Activated T-helper 1 cell treated with anti-CD3 and anti-CD28 coated beads, Interleukin-2, amount 50 U/mL, for 16 hours (primary cell): Measurements from ENCODE around the gene RNF43.

ENCODE experiments used
- DNase-seq, 2 donors: peaks; one replicate each; pipeline ENCODE4 v3.0.0-alpha.2; 2020; ENCODE audit warnings: low read depth in 1 of 2, low spot score in 1 of 2

Gene RNF43

DNA sequence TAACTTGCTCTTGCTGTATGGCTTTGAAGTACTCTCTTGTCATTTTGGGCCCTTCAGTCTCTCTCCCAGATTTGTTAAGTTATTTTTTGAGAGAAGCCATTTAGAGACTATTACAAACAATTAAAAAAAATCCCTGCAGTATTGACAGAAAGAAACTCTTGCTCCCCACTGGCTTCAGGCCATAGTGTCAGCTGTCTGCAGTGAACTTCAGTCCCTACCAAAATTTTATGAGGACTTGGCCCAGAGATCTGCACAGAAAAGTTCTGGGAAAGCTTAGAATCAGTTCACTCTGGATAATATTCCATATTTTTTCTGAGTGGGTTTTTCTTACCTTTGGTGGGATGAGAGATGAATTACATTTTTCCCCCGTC is 34.5 kb downstream of the RNF43 start:
- DNase-seq = no peak

- no peak for DNase-seq
These were observed 35.0 kb downstream of the RNF43 start for GRCh38 chr17:58382108-58382871.

- no peak for DNase-seq
These were observed 36.0 kb downstream of the RNF43 start for GRCh38 chr17:58381124-58382035.

DNA sequence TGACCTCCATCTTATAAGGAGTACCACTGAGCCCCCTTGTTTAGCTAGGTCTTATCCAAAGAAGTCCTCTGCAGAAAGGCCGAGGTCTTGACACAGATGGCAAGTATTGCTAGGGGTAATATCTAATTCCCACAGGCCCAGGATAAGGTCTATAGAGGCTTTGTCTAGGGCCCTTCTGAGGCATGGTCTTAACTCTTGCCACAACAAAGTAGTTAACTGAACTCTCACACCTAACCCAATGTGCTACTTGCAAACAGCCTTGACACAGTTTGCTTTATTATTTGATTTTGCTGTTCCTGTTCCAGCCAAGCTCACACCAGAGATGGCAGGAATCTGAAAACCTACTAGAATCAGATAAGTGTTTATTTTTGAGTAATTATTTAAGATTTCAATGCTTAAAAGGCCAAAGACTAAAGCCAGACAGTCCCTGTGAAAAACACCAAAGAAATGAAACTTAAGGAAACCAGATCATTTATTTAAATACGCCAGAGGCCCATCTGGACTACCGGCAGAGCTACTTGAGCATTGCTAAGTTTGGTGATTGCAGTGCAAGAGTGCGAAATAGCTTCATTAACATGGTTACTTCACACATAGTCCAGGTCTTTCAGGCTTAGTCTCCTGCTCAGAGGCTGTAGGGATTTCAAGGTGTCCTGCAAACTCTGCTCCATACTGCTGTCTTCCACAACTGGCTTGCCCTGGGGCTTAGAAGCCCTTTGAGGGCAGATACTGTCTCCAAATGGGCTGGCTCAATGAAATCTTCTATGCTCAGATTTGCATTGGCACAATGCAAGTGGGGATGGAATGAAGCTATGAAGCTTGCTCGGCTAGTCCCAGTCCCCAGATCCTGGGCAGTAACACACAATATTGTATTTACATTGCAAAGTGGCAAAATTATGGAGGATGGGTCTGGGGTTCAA is 36.9 kb downstream of the RNF43 start:
- no peak for DNase-seq

DNA sequence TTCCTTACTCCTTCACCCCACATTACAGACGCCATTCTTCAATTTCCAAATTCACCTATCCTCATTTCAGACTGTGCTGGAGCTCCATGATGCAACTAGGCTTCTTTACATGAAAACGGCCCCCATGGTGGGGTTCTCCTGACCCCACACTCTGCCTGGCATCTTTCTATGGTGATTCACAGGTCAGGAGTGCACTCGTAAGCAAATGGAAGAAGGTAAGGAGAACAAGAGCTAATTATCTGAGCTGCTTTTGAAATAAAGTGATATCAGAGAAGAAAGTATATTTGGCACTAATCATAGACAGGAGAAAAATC is 37.9 kb downstream of the RNF43 start:
- no peak for DNase-seq

DNA sequence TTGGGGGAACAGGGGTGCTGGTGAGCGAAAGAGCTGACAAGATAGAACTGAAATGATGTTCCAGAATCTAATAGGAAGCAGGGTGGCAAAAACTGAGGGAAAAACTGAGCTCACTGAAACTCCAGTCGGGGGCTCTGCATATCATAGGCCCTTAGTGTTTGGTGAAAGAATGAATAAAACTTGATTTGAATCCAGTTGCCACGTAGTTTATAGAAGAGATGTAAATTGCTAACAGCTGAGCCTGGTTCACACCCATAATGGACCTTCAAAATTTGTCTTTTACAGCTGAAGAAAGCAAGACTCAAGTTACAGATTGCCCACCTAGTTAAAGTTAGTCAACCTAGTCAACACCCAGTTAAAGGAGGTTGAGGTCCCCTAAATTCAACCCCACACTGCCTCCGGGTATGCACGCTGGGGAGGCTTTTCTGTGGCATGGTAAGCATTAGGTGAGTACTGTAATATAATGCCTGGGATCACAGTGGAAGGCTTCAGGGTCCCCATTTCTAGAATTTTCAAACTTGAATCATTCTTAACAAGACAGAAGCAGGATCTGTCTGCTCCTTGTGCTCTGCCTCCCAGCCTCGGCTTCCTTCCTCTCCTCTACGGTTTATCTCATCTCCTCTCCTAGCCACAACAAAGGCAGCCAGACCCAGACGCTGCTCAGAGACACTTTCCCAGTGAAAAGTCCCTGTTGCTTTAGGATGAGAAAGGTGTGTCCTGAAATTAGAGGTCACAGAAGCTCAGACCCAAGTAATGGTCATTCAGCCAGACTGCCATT is 38.4 kb downstream of the RNF43 start:
- DNase-seq = no peak

GRCh38 chr17:58377661-58378060 is 39.7 kb downstream of the RNF43 start:
- DNase-seq = no peak

DNA sequence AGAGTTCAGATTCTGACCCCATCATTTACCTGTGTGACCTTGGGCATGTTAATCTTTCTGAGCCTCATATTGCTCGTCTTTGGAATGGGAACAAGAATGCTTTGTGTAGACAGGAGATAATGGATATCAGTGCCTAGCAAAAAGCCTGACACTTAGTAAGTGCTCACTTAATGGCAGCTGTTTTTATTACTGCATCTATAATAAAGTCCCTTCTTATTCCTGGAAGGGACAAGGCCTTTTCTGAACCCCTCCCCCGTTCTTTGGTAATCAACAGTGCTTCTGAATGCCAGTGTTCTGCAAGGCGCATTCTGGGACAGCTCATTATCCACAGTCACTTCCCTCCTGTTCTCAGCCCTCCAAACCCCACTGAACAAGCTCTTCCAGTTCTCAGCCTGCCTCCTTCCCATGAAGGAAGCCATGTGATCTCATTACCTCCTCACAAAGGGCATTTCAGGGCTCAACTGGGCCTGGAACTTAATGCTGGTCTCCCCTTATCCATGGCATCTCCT is 40.2 kb downstream of the RNF43 start:
- no peak for DNase-seq

- no peak for DNase-seq
These were observed 40.8 kb downstream of the RNF43 start for GRCh38 chr17:58376472-58377000.

DNA sequence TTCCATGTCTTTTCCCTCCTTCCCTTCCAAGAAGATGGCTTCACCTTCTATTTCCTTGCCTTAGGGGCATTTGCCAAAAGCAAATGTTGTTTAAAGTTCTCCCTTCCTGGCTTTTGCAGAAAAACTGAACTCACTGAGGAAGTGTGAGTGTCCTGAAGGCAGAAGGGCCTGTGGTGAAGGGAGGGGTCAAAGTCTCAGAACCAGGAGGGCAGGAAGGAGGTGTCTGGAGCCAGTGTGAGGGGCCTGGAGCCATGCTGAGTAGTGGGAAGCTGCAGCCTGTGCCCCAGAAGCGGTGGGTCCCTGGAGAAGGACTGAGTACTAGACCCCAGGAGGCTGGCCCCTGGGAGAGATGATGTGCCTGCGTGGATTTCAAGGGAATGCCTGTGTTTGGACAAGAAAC is 41.5 kb downstream of the RNF43 start:
- no peak for DNase-seq

DNA sequence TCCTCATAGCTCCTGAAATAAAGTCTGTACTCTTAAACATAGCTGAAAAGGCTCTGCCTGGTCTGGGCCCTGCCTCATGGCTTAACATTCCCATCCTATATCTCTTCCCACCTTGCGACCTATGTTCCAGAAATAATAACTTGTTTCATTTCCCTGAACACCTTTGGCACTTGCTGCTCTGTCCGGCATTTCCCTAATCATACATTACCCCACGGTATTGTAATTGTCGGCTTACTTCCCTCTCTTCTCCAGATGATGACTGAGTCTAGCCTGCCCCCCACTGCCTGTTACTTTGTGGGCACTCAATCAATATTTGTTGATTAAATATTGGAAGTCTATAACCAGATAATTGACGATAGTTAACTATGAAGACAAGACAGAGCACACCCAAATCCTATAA is 42.1 kb downstream of the RNF43 start:
- DNase-seq = no peak

DNA sequence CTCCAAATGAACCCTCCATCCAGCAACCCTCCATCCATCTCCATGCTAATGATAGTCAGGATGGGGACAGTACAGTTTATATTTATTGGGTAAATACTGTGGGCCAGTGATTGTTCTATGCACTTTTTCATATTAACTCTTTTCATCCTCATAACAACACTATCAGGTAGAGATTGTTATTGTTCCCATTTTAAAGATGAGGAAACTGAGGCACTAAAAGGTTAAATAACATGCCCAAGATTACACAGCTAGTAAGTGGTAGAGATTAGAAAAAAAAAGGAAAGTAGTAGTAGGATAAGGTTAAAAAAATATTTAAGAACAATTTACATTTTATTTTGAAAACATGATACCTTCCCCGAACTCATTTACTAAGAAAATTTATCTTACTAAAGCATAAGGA is 43.4 kb downstream of the RNF43 start:
- DNase-seq = no peak

GRCh38 chr17:58373003-58373402 is 44.3 kb downstream of the RNF43 start:
- DNase-seq = no peak

GRCh38 chr17:58371300-58371950 is 45.9 kb downstream of the RNF43 start:
- DNase-seq = no peak

DNA sequence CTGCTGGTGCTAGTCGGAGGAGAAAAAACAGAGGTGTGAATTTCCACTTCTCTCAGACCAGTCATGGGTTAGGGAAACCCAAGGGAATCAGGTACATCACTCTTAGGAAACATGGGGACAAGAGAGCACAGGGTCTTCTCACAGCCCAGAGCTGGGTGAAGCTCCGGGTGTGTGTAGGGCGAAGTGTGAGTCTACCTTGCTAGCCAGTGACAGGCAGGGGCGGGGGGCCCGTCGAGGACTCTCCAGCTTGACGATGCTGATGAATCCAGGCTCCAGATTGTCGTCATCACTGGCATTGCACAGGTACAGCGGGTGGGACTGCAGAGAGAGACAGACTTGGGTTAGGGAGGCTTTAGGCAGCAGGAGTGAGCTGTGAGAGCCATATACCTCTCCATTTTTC is 46.6 kb downstream of the RNF43 start:
- DNase-seq = no peak

DNA sequence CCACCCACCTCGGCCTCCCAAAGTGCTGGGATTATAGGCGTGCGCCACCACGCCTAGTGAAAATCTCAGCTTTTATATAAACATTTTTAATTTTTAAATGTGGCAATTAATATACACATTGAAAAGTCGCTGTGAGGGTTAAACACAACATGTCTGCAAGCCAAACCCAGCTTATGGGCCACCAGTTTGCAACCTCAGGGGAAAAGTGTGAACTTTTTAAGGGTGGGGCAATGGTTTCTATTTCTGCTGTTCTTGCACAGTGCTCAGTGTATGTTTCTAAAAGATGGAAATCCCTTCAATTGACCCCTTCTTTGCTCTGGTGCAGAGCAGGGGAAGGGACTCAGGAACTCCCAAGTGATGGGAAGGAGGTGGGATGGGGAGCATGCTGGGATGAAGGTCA is 47.0 kb downstream of the RNF43 start:
- DNase-seq = no peak

- DNase-seq = no peak
These were observed 47.9 kb downstream of the RNF43 start for GRCh38 chr17:58369214-58370031.

GRCh38 chr17:58368860-58369213 is 48.5 kb downstream of the RNF43 start:
- no peak for DNase-seq
